DOHH2 (cell line): ENCODE data around the gene ST3GAL5.

Source experiments
- H3F3A ChIP-seq: fragments of 200-600 bp; sonication (generic), shearing (Covaris generic); 2 replicates; pipeline ENCODE4 v1.6.0; 2016; ENCODE audit warnings: antibody characterized with exemption, mild to moderate bottlenecking; ENCODE audit not compliant: control insufficient read depth, insufficient read depth
- H3K27ac ChIP-seq: fragments of 200-600 bp; sonication (generic); 2 replicates; pipeline ENCODE4 v1.5.1; 2014; ENCODE audit warnings: low read depth, mild to moderate bottlenecking, low read length, moderate library complexity
- H3K27me3 ChIP-seq: fragments of 200-600 bp; sonication (generic); 2 replicates; pipeline ENCODE4 v1.6.1; 2014; ENCODE audit warnings: mild to moderate bottlenecking, low read length, mixed read lengths; ENCODE audit not compliant: control insufficient read depth
- H3K36me3 ChIP-seq: fragments of 200-600 bp; sonication (generic); 2 replicates; pipeline ENCODE4 v1.6.1; 2014; ENCODE audit warnings: mild to moderate bottlenecking, low read length, moderate library complexity, mixed read lengths; ENCODE audit not compliant: control insufficient read depth
- H3K4me1 ChIP-seq: fragments of 200-600 bp; sonication (generic); 2 replicates; pipeline ENCODE4 v1.6.1; 2014; ENCODE audit warnings: mild to moderate bottlenecking, low read length, mixed read lengths; ENCODE audit not compliant: control insufficient read depth
- H3K4me2 ChIP-seq: fragments of 200-600 bp; sonication (generic); 2 replicates; pipeline ENCODE4 v1.6.0; 2014; ENCODE audit warnings: mild to moderate bottlenecking, low read length, moderate library complexity
- H3K4me3 ChIP-seq: fragments of 200-600 bp; sonication (generic); 2 replicates; pipeline ENCODE4 v1.5.1; 2014; ENCODE audit warnings: mild to moderate bottlenecking, low read length, mixed read lengths
- H3K79me2 ChIP-seq: fragments of 200-600 bp; sonication (generic); 2 replicates; pipeline ENCODE4 v1.6.1; 2014; ENCODE audit warnings: mild to moderate bottlenecking, low read length, mixed read lengths; ENCODE audit not compliant: control insufficient read depth
- H3K9me2 ChIP-seq: fragments of 200-600 bp; sonication (generic); replicated peaks from 2 replicates; pipeline ENCODE4 v1.6.1; 2014; ENCODE audit warnings: mild to moderate bottlenecking, low read length, mixed read lengths; ENCODE audit not compliant: control insufficient read depth
- H3K9me3 ChIP-seq: fragments of 200-600 bp; sonication (generic); 2 replicates; pipeline ENCODE4 v1.6.1; 2014; ENCODE audit warnings: antibody characterized with exemption, low read length, mixed read lengths; ENCODE audit not compliant: control insufficient read depth, insufficient read depth
- H4K20me1 ChIP-seq: fragments of 200-600 bp; sonication (generic); 2 replicates; pipeline ENCODE4 v1.6.0; 2014; ENCODE audit warnings: low read depth, mild to moderate bottlenecking, antibody characterized with exemption, low read length, moderate library complexity; ENCODE audit not compliant: control insufficient read depth, insufficient read depth
- CTCF ChIP-seq: fragments of 200-600 bp; sonication (generic); IDR thresholded peaks from one replicate; pipeline ENCODE4 v1.5.1; 2014; ENCODE audit warnings: antibody characterized with exemption, mild to moderate bottlenecking, low read depth, low read length; ENCODE audit not compliant: poor library complexity, severe bottlenecking
- EZH2phosphoT487 ChIP-seq: fragments of 200-600 bp; sonication (generic); IDR thresholded peaks from 2 replicates; pipeline ENCODE4 v1.6.1; 2017; ENCODE audit warnings: borderline replicate concordance, mild to moderate bottlenecking, antibody characterized with exemption, low read length, moderate library complexity, mixed read lengths

The ST3GAL5 gene

GRCh38 chr2:85846411-85846810, 42.4 kb downstream of the ST3GAL5 start:
- Histone ChIP-seq H4K20me1 (no peaks in the 10 kb centered on the region), H3K4me3 (no peak overlapping the region), H3K4me2 (no peak overlapping the region), H3K27ac (no peak overlapping the region), H3K9me3 (no peaks in the 10 kb centered on the region), H3K9me2 (no peaks in the 10 kb centered on the region), H3F3A (no peaks in the 10 kb centered on the region), H3K4me1 (no peaks in the 10 kb centered on the region), H3K27me3 (peaks cover 5% of the 10 kb centered on the region; the same call in 1 of the 2 replicates), H3K79me2 (no peaks in the 10 kb centered on the region), H3K36me3 (no peaks in the 10 kb centered on the region)
- no peak for TF ChIP-seq EZH2phosphoT487
- TF ChIP-seq CTCF = no peak

DNA sequence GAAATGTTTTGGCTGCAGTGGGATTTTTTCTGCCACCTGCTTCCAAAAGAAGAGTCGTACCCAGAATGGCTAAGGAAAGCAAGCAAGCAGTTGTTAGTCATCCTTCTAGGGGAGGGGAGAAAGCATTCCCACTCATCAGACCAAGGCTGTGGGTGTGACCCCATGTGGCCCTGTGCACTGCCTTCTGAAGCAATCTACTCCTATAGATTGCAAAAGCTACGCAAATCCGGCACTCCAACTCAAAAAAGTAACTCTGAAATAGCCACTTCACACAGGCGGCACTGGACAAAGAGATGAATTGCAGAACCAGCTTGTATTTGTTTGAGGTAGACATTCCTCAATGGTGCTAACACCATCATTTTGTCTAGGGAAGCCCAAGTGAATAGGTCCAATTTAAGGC, 44.3 kb downstream of the ST3GAL5 start:
- no peak overlapping the region for H3K4me3 ChIP-seq
- H3K79me2 ChIP-seq = no peaks in the 10 kb centered on the region
- TF ChIP-seq CTCF (no peak), EZH2phosphoT487 (no peak)
- no peak overlapping the region for H3K4me2 ChIP-seq
- H3K27ac ChIP-seq = no peak overlapping the region
- no peaks in the 10 kb centered on the region for H3K4me1 ChIP-seq
- no peaks in the 10 kb centered on the region for H3F3A ChIP-seq
- no peaks in the 10 kb centered on the region for H3K9me2 ChIP-seq
- no peaks in the 10 kb centered on the region for H3K36me3 ChIP-seq
- H3K27me3 ChIP-seq = peaks cover 5% of the 10 kb centered on the region; the same call in 1 of the 2 replicates
- no peaks in the 10 kb centered on the region for H4K20me1 ChIP-seq
- H3K9me3 ChIP-seq = no peaks in the 10 kb centered on the region

GRCh38 chr2:85843543-85843942, 45.2 kb downstream of the ST3GAL5 start:
- no peak overlapping the region for H3K4me3 ChIP-seq
- H3K9me2 ChIP-seq = no peaks in the 10 kb centered on the region
- no peaks in the 10 kb centered on the region for H3K36me3 ChIP-seq
- H3K9me3 ChIP-seq = no peaks in the 10 kb centered on the region
- H3K4me1 ChIP-seq = no peaks in the 10 kb centered on the region
- H4K20me1 ChIP-seq = no peaks in the 10 kb centered on the region
- H3K27me3 ChIP-seq = peaks cover 5% of the 10 kb centered on the region; the same call in 1 of the 2 replicates
- no peaks in the 10 kb centered on the region for H3F3A ChIP-seq
- no peaks in the 10 kb centered on the region for H3K79me2 ChIP-seq
- peak; percentile 88 for TF ChIP-seq CTCF
- no peak for TF ChIP-seq EZH2phosphoT487
- H3K27ac ChIP-seq = no peak overlapping the region
- no peak overlapping the region for H3K4me2 ChIP-seq

- no peaks in the 10 kb centered on the region for H3K36me3 ChIP-seq
- no peaks in the 10 kb centered on the region for H3K9me2 ChIP-seq
- H3F3A ChIP-seq = no peaks in the 10 kb centered on the region
- H3K79me2 ChIP-seq = no peaks in the 10 kb centered on the region
- H3K4me3 ChIP-seq = no peak overlapping the region
- TF ChIP-seq EZH2phosphoT487 (no peak), CTCF (no peak)
- H3K4me1 ChIP-seq = no peaks in the 10 kb centered on the region
- no peaks in the 10 kb centered on the region for H4K20me1 ChIP-seq
- no peaks in the 10 kb centered on the region for H3K9me3 ChIP-seq
- H3K4me2 ChIP-seq = no peak overlapping the region
- H3K27me3 ChIP-seq = peaks cover 5% of the 10 kb centered on the region; the same call in 1 of the 2 replicates
- H3K27ac ChIP-seq = no peak overlapping the region
Measured at GRCh38 chr2:85840091-85840490, 48.7 kb downstream of the ST3GAL5 start.
